K562 (cell line): Measurements from ENCODE around the gene DEGS2. TPM values are rescaled to one million over a fixed set of nuclear protein-coding genes. Genes with fewer than 3 reads are reported as not detected.

ENCODE experiments used
- BCL6 ChIP-seq: fragments of 250-450 bp; sonication (Bioruptor Pico); IDR thresholded peaks from 2 replicates; pipeline ENCODE4 v1.4.0; 2020
- FOXP1 ChIP-seq: sonication (generic); formaldehyde crosslinking; IDR thresholded peaks from 2 replicates; pipeline ENCODE4 v1.8.0; 2022; ENCODE audit warnings: mild to moderate bottlenecking, missing genetic modification reagents
- KHSRP ChIP-seq: fragments of 450-650 bp; IDR thresholded peaks from 2 replicates; pipeline ENCODE4 v1.6.1; 2017
- RBFOX2 ChIP-seq: fragments of 200-400 bp; formaldehyde crosslinking; IDR thresholded peaks from 2 replicates; pipeline ENCODE4 v1.6.1; 2017; ENCODE audit warnings: low read depth, mild to moderate bottlenecking, low read length, moderate library complexity
- RHOXF2B ChIP-seq: fragments of 250-450 bp; sonication (Bioruptor Pico); conservative IDR thresholded peaks from 2 replicates; pipeline ENCODE4 v1.5.1; 2021
- SIX5 ChIP-seq, 2 experiments: IDR thresholded peaks; 2 replicates each; pipeline ENCODE4 v1.6.1; 2011; ENCODE audit warnings: low read length in 2 of 2, borderline replicate concordance in 1 of 2, low read depth in 1 of 2, mild to moderate bottlenecking in 1 of 2, moderate library complexity in 1 of 2; ENCODE audit not compliant: insufficient read depth in 1 of 2
- THAP12 ChIP-seq: fragments of 250-450 bp; sonication (Bioruptor Pico); IDR thresholded peaks from 2 replicates; pipeline ENCODE4 v1.9.0; 2021; ENCODE audit warnings: mild to moderate bottlenecking, inconsistent platforms
- ZKSCAN8 ChIP-seq: fragments of 200-800 bp; sonication (Bioruptor generic); IDR thresholded peaks from 2 replicates; pipeline ENCODE4 v1.6.1; 2016; ENCODE audit warnings: missing genetic modification characterization, missing compliant biosample characterization
- ZNF197 ChIP-seq: fragments of 200-800 bp; sonication (Bioruptor generic); IDR thresholded peaks from 2 replicates; pipeline ENCODE4 v1.6.1; 2016; ENCODE audit warnings: low read depth, missing genetic modification characterization, missing compliant biosample characterization
- ZNF740 ChIP-seq, 3 experiments: fragments of 200-800 bp in 1 of 3; sonication (Bioruptor generic) in 1 of 3; sonication (generic) in 1 of 3; formaldehyde crosslinking in 1 of 3; IDR thresholded peaks; 2 replicates each; pipeline versions ENCODE4 v1.6.1 to v1.8.0; 2016 to 2022; ENCODE audit warnings: mild to moderate bottlenecking in 2 of 3, missing compliant biosample characterization in 2 of 3, missing genetic modification characterization in 2 of 3, missing genetic modification reagents in 1 of 3
- polyA plus RNA-seq, 8 experiments: library from polyadenylated mRNA; depleted of rRNA in 4 of 8; stranded (reverse) in 5 of 8; unstranded in 3 of 8; fragments of >200 nt; fragmentation: Nextera tagmentation in 2 of 8; fragmentation: Illumina TruSeq in 1 of 8; extraction: Ambion mirVana in 2 of 8; extraction: Trizol in 1 of 8; gene quantifications; 2 replicates each; pipeline versions ENCODE4 v1.2.1 to v1.2.3, GENCODE V29; 2011 to 2014; ENCODE audit warnings: inconsistent platforms in 1 of 8, missing spikeins in 1 of 8
- total RNA-seq, 7 experiments: library from RNA; depleted of rRNA in 6 of 7; stranded (reverse); fragments of >200 nt in 6 of 7; fragmentation: Illumina TruSeq in 2 of 7; extraction: Trizol in 2 of 7; gene quantifications; 2 replicates each; pipeline versions ENCODE4 v1.2.1 to v1.2.3, GENCODE V29; 2011 to 2021; ENCODE audit warnings: low replicate concordance in 1 of 7
- TF ChIP-seq, protein P1 (sequence below): sonication (generic); formaldehyde crosslinking; IDR thresholded peaks from 2 replicates; pipeline ENCODE4 v1.5.0; 2020; ENCODE audit warnings: missing genetic modification reagents
- TF ChIP-seq, protein P2 (sequence below), 2 experiments: fragments of 450-650 bp; IDR thresholded peaks; 2 replicates each; pipeline ENCODE4 v1.6.1; 2016; ENCODE audit warnings: mild to moderate bottlenecking in 2 of 2, borderline replicate concordance in 1 of 2, low read depth in 1 of 2, moderate library complexity in 1 of 2

The DEGS2 gene
- total and polyA plus RNA-seq, 9 of the 15 experiments (the other 6 are each of a cell fraction or from before 2014, with no cell fraction given) = 0.22 to 2.9 (median 0.70) TPM

- TF ChIP-seq ZNF197 (CRISPR knock-in tag) = no peak
- TF ChIP-seq, protein P1, sequence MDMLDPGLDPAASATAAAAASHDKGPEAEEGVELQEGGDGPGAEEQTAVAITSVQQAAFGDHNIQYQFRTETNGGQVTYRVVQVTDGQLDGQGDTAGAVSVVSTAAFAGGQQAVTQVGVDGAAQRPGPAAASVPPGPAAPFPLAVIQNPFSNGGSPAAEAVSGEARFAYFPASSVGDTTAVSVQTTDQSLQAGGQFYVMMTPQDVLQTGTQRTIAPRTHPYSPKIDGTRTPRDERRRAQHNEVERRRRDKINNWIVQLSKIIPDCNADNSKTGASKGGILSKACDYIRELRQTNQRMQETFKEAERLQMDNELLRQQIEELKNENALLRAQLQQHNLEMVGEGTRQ (CRISPR knock-in tag) = no peak
- TF ChIP-seq THAP12 (CRISPR knock-in tag) = no peak
- no peak for TF ChIP-seq BCL6 (CRISPR knock-in tag)
- TF ChIP-seq ZNF740 (CRISPR knock-in tag; IDR thresholded peaks at IDR 0.05) = no peak; the same call in 1 of the 2 replicates
- peak in 1 of 2 experiments; percentile 67; a peak in 1 of 4 replicates for TF ChIP-seq ZNF740 (tag; IDR thresholded peaks at IDR 0.05)
- peak; percentile 74; the same call in 1 of the 2 replicates for TF ChIP-seq ZKSCAN8
- no peak for TF ChIP-seq KHSRP
- TF ChIP-seq SIX5 (IDR thresholded peaks at IDR 0.05; ENCODE audit: borderline replicate concordance in 1 of 2, insufficient read depth in 1 of 2, low read depth in 1 of 2, low read length in 2 of 2) = no peak
- TF ChIP-seq FOXP1 = no peak
- TF ChIP-seq, protein P2, sequence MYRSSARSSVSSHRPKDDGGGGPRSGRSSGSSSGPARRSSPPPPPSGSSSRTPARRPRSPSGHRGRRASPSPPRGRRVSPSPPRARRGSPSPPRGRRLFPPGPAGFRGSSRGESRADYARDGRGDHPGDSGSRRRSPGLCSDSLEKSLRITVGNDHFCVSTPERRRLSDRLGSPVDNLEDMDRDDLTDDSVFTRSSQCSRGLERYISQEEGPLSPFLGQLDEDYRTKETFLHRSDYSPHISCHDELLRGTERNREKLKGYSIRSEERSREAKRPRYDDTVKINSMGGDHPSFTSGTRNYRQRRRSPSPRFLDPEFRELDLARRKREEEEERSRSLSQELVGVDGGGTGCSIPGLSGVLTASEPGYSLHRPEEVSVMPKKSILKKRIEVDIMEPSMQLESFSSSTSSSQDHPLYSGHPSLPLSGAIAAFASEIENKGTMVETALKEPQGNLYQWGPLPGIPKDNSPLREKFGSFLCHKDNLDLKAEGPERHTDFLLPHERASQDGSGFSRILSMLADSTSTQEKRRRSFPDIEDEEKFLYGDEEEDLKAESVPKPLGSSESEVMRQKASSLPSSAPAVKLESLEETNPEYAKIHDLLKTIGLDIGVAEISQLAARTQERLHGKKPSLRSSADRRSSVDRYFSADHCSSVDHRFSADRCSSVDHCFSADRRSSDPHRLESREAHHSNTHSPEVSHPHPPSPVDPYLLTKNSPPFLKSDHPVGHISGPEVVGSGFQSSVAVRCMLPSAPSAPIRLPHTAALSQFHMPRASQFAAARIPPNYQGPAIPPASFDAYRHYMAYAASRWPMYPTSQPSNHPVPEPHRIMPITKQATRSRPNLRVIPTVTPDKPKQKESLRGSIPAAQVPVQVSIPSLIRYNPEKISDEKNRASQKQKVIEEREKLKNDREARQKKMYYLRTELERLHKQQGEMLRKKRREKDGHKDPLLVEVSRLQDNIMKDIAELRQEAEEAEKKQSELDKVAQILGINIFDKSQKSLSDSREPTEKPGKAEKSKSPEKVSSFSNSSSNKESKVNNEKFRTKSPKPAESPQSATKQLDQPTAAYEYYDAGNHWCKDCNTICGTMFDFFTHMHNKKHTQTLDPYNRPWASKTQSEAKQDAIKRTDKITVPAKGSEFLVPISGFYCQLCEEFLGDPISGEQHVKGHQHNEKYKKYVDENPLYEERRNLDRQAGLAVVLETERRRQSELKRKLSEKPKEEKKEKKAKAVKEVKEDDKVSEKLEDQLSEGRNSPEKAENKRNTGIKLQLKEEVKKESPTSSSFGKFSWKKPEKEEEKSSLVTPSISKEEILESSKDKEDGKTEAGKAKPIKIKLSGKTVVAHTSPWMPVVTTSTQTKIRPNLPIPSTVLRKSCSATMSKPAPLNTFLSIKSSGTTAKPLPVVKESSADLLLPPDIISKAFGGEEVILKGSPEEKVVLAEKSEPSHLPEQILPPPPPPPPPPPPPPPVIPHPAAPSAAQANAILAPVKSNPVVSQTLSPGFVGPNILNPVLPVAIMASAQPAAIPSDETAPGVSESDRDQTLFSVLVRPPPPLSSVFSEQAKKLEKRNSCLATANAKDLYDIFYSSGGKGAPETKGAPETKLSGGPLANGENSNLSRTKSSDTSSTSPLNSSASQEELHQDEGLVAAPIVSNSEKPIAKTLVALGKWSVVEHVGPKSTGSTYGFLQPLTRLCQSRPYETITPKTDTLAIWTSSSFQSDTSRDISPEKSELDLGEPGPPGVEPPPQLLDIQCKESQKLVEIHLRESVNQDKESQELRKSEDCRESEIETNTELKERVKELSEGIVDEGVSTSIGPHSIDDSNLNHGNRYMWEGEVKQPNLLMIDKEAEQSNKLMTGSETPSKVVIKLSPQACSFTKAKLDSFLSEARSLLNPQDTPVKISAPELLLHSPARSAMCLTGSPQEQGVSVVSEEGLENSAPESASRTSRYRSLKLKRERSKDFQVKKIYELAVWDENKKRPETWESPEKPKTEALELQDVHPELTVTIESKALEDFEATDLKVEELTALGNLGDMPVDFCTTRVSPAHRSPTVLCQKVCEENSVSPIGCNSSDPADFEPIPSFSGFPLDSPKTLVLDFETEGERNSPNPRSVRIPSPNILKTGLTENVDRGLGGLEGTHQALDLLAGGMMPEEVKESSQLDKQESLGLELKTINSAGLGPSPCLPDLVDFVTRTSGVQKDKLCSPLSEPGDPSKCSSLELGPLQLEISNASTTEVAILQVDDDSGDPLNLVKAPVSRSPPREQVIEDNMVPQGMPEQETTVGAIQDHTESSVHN (IDR thresholded peaks at IDR 0.05; ENCODE audit: borderline replicate concordance in 1 of 2, low read depth in 1 of 2) = no peak
- TF ChIP-seq RBFOX2 = peak; percentile 78
- no peak for TF ChIP-seq RHOXF2B (CRISPR knock-in tag)
Observed at GRCh38 chr14:100142073-100143040, 17.1 kb downstream of the DEGS2 start (continued).
